ENCODE results near the gene OR8G5. TPM values are rescaled to one million over a fixed set of nuclear protein-coding genes. Genes with fewer than 3 reads are reported as not detected.
"Not testable (repeated sequence)": the region's sequence is repeated elsewhere in the genome, so short reads cannot be mapped to it uniquely, and the experiment has no call there.

The OR8G5 gene
- total and polyA plus RNA-seq, 4 donors: not detected

DNA sequence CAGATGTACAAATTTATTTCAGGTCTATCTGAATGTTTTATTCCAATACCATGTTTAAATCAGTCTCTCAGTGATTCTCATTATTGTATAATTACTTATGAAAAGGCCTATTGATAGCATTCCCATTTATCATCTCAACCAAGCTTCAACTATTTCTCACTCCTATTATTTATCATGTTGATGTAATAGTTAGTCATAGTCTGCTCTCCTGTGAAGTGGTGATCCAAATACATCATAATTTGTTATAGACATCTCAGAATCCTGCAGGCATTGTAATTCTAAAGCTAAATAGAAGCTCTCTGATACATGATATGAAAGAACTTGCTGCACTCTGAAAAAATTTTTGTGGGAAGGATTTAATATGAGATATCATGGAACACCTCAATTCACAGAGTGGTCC lies 37.0 kb upstream of the OR8G5 start:
- H3K27ac ChIP-seq (ENCODE audit: low read depth in 1 of 2, low read length in 2 of 2): no peak overlapping the region
- H3K4me1 ChIP-seq (ENCODE audit: control insufficient read depth in 4 of 4, insufficient read depth in 4 of 4, low read length in 3 of 4): no peaks in the 10 kb centered on the region
- TF ChIP-seq NR2F2 (IDR thresholded peaks at IDR 0.05) (no peak), YY1 (IDR thresholded peaks at IDR 0.05) (no peak), RXRA (IDR thresholded peaks at IDR 0.05) (no peak), EGR1 (IDR thresholded peaks at IDR 0.05; ENCODE audit: low read depth in 2 of 2) (no peak), GABPA (IDR thresholded peaks at IDR 0.05 in 1 of 2, conservative IDR thresholded peaks at IDR 0.05 in 1 of 2) (no peak), FOXA2 (IDR thresholded peaks at IDR 0.05) (no peak), FOXA1 (IDR thresholded peaks at IDR 0.05) (no peak), RAD21 (IDR thresholded peaks at IDR 0.05) (no peak), HNF4G (IDR thresholded peaks at IDR 0.05) (no peak), TAF1 (conservative IDR thresholded peaks at IDR 0.05) (no peak)
- TF ChIP-seq, protein P1, sequence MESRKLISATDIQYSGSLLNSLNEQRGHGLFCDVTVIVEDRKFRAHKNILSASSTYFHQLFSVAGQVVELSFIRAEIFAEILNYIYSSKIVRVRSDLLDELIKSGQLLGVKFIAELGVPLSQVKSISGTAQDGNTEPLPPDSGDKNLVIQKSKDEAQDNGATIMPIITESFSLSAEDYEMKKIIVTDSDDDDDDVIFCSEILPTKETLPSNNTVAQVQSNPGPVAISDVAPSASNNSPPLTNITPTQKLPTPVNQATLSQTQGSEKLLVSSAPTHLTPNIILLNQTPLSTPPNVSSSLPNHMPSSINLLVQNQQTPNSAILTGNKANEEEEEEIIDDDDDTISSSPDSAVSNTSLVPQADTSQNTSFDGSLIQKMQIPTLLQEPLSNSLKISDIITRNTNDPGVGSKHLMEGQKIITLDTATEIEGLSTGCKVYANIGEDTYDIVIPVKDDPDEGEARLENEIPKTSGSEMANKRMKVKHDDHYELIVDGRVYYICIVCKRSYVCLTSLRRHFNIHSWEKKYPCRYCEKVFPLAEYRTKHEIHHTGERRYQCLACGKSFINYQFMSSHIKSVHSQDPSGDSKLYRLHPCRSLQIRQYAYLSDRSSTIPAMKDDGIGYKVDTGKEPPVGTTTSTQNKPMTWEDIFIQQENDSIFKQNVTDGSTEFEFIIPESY (IDR thresholded peaks at IDR 0.05): no peak
- TF ChIP-seq, protein P2, sequence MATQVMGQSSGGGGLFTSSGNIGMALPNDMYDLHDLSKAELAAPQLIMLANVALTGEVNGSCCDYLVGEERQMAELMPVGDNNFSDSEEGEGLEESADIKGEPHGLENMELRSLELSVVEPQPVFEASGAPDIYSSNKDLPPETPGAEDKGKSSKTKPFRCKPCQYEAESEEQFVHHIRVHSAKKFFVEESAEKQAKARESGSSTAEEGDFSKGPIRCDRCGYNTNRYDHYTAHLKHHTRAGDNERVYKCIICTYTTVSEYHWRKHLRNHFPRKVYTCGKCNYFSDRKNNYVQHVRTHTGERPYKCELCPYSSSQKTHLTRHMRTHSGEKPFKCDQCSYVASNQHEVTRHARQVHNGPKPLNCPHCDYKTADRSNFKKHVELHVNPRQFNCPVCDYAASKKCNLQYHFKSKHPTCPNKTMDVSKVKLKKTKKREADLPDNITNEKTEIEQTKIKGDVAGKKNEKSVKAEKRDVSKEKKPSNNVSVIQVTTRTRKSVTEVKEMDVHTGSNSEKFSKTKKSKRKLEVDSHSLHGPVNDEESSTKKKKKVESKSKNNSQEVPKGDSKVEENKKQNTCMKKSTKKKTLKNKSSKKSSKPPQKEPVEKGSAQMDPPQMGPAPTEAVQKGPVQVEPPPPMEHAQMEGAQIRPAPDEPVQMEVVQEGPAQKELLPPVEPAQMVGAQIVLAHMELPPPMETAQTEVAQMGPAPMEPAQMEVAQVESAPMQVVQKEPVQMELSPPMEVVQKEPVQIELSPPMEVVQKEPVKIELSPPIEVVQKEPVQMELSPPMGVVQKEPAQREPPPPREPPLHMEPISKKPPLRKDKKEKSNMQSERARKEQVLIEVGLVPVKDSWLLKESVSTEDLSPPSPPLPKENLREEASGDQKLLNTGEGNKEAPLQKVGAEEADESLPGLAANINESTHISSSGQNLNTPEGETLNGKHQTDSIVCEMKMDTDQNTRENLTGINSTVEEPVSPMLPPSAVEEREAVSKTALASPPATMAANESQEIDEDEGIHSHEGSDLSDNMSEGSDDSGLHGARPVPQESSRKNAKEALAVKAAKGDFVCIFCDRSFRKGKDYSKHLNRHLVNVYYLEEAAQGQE (IDR thresholded peaks at IDR 0.05): no peak
- TF ChIP-seq, protein P3, sequence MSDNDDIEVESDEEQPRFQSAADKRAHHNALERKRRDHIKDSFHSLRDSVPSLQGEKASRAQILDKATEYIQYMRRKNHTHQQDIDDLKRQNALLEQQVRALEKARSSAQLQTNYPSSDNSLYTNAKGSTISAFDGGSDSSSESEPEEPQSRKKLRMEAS (IDR thresholded peaks at IDR 0.05): no peak
- TF ChIP-seq, protein P4, sequence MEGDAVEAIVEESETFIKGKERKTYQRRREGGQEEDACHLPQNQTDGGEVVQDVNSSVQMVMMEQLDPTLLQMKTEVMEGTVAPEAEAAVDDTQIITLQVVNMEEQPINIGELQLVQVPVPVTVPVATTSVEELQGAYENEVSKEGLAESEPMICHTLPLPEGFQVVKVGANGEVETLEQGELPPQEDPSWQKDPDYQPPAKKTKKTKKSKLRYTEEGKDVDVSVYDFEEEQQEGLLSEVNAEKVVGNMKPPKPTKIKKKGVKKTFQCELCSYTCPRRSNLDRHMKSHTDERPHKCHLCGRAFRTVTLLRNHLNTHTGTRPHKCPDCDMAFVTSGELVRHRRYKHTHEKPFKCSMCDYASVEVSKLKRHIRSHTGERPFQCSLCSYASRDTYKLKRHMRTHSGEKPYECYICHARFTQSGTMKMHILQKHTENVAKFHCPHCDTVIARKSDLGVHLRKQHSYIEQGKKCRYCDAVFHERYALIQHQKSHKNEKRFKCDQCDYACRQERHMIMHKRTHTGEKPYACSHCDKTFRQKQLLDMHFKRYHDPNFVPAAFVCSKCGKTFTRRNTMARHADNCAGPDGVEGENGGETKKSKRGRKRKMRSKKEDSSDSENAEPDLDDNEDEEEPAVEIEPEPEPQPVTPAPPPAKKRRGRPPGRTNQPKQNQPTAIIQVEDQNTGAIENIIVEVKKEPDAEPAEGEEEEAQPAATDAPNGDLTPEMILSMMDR (IDR thresholded peaks at IDR 0.05; ENCODE audit: low read depth, low read length, missing input control): no peak
- TF ChIP-seq, protein P5, sequence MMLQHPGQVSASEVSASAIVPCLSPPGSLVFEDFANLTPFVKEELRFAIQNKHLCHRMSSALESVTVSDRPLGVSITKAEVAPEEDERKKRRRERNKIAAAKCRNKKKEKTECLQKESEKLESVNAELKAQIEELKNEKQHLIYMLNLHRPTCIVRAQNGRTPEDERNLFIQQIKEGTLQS (IDR thresholded peaks at IDR 0.05): no peak
- H3K36me3 ChIP-seq (ENCODE audit: control insufficient read depth in 4 of 4, insufficient read depth in 3 of 4, low read depth in 1 of 4, low read length in 3 of 4): no peaks in the 10 kb centered on the region
- H3K4me3 ChIP-seq (ENCODE audit: low read depth in 1 of 3, low read length in 3 of 3): no peak overlapping the region
- H3K9ac ChIP-seq (ENCODE audit: low read depth in 1 of 2, low read length in 2 of 2): no peak overlapping the region
- no peak for DNase-seq (ENCODE audit: low spot score)
- no peaks in the 10 kb centered on the region for H3K9me3 ChIP-seq (ENCODE audit: control insufficient read depth in 4 of 4, low read length in 3 of 4)
- no peaks in the 10 kb centered on the region for H3K27me3 ChIP-seq (ENCODE audit: control insufficient read depth in 4 of 4, insufficient read depth in 4 of 4, low read length in 3 of 4)

DNA sequence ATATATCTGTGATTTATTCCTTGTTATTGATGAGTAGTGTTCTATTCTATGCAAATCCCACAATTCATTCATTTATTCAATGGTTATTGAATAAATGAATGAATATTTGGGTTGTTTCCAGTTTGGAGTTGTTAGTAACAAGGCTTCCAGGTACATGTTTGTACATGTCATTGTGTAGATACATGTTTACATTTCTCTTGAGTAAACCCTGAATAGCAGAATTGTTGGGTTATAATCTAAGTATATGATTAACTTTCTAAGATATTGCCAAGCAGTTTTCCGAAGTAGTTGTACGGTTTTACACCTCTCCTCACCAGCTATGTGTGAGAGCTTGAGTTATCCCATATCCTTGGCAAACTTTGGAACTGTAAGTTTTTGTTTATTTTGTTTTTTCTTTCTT lies 33.8 kb upstream of the OR8G5 start:
- H3K4me3 ChIP-seq (ENCODE audit: low read depth in 1 of 3, low read length in 3 of 3): no peak overlapping the region
- no peaks in the 10 kb centered on the region for H3K9me3 ChIP-seq (ENCODE audit: control insufficient read depth in 4 of 4, low read length in 3 of 4)
- 40% methylated on average over 2 of the region's 2 CpGs for WGBS
- no peaks in the 10 kb centered on the region for H3K27me3 ChIP-seq (ENCODE audit: control insufficient read depth in 4 of 4, insufficient read depth in 4 of 4, low read length in 3 of 4)
- no peak for DNase-seq (ENCODE audit: low spot score)
- H3K9ac ChIP-seq (ENCODE audit: low read depth in 1 of 2, low read length in 2 of 2): no peak overlapping the region
- no peaks in the 10 kb centered on the region for H3K36me3 ChIP-seq (ENCODE audit: control insufficient read depth in 4 of 4, insufficient read depth in 3 of 4, low read depth in 1 of 4, low read length in 3 of 4)
- H3K4me1 ChIP-seq (ENCODE audit: control insufficient read depth in 4 of 4, insufficient read depth in 4 of 4, low read length in 3 of 4): no peaks in the 10 kb centered on the region
- no peak overlapping the region for H3K27ac ChIP-seq (ENCODE audit: low read depth in 1 of 2, low read length in 2 of 2)
- TF ChIP-seq EGR1 (IDR thresholded peaks at IDR 0.05; ENCODE audit: low read depth in 2 of 2) (no peak), HNF4G (IDR thresholded peaks at IDR 0.05) (no peak), RAD21 (IDR thresholded peaks at IDR 0.05) (no peak)

DNA sequence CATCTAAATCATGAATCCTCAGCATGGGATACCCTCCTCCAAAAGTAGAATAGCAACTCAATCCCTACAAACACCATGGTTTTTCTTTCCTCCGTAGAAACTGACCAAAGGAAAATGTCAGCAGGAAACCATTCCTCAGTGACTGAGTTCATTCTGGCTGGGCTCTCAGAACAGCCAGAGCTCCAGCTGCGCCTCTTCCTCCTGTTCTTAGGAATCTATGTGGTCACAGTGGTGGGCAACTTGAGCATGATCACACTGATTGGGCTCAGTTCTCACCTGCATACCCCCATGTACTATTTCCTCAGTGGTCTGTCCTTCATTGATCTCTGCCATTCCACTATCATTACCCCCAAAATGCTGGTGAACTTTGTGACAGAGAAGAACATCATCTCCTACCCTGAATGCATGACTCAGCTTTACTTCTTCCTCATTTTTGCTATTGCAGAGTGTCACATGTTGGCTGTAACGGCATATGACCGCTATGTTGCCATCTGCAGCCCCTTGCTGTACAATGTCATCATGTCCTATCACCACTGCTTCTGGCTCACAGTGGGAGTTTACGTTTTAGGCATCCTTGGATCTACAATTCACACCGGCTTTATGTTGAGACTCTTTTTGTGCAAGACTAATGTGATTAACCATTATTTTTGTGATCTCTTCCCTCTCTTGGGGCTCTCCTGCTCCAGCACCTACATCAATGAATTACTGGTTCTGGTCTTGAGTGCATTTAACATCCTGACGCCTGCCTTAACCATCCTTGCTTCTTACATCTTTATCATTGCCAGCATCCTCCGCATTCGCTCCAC lies 31.4 kb upstream of the OR8G5 start:
- H3K27me3 ChIP-seq (ENCODE audit: control insufficient read depth in 4 of 4, insufficient read depth in 4 of 4, low read length in 3 of 4); H3K27ac ChIP-seq (ENCODE audit: low read depth in 1 of 2, low read length in 2 of 2); H3K9ac ChIP-seq (ENCODE audit: low read depth in 1 of 2, low read length in 2 of 2); H3K4me1 ChIP-seq (ENCODE audit: control insufficient read depth in 4 of 4, insufficient read depth in 4 of 4, low read length in 3 of 4); H3K36me3 ChIP-seq (ENCODE audit: control insufficient read depth in 4 of 4, insufficient read depth in 3 of 4, low read depth in 1 of 4, low read length in 3 of 4); H3K4me3 ChIP-seq (ENCODE audit: low read depth in 1 of 3, low read length in 3 of 3); DNase-seq (ENCODE audit: low spot score); H3K9me3 ChIP-seq (ENCODE audit: control insufficient read depth in 4 of 4, low read length in 3 of 4): not testable (repeated sequence)
- 59% methylated on average over 9 of the region's 9 CpGs for WGBS
